ENCODE measurements around the gene F5. TPM values are rescaled to one million over a fixed set of nuclear protein-coding genes. Genes with fewer than 3 reads are reported as not detected.

F5 gene
- total and polyA plus RNA-seq, 2 of the 13 experiments (the other 11 are each of a cell fraction or from before 2014, with no cell fraction given) = 38.3 to 64.0 TPM

- no peak for TF ChIP-seq KIAA2018 (CRISPR knock-in tag; IDR thresholded peaks at IDR 0.05; ENCODE audit: borderline replicate concordance)
- no peak for TF ChIP-seq ARID5B (CRISPR knock-in tag; IDR thresholded peaks at IDR 0.05)
- no peak for TF ChIP-seq CC2D1A (CRISPR knock-in tag; IDR thresholded peaks at IDR 0.05)
- TF ChIP-seq GLMP (CRISPR knock-in tag; IDR thresholded peaks at IDR 0.05; ENCODE audit: borderline replicate concordance) = no peak
- no peak for TF ChIP-seq ZKSCAN8 (CRISPR knock-in tag; IDR thresholded peaks at IDR 0.05; ENCODE audit: borderline replicate concordance)
- TF ChIP-seq NFATC3 (CRISPR knock-in tag; IDR thresholded peaks at IDR 0.05) = no peak
- TF ChIP-seq SATB2 (CRISPR knock-in tag; IDR thresholded peaks at IDR 0.05) = no peak
- TF ChIP-seq ZNF224 (CRISPR knock-in tag; IDR thresholded peaks at IDR 0.05) = no peak
- no peak for TF ChIP-seq ZNF441 (CRISPR knock-in tag; IDR thresholded peaks at IDR 0.05; ENCODE audit: borderline replicate concordance)
- TF ChIP-seq CTCF (CRISPR knock-in tag; IDR thresholded peaks at IDR 0.05) = peak; percentile 83
- TF ChIP-seq ZNF343 (CRISPR knock-in tag; IDR thresholded peaks at IDR 0.05) = no peak
- no peak for TF ChIP-seq LBX2 (CRISPR knock-in tag; IDR thresholded peaks at IDR 0.05; ENCODE audit: borderline replicate concordance)
Measured at GRCh38 chr1:169546087-169546995, 39.9 kb downstream of the F5 start (continued).

Data from HepG2 (cell line).